Fibroblast of pulmonary artery (primary cell): ENCODE results near the gene MAP3K8.

ENCODE experiments used
- DNase-seq: peaks from one replicate; pipeline ENCODE4 v3.0.0-alpha.2; 2010; ENCODE audit warnings: low read depth
- H3K4me3 ChIP-seq: replicated peaks from 2 replicates; pipeline ENCODE4 v1.5.1; 2011; ENCODE audit warnings: low read depth, mild to moderate bottlenecking, control low read depth, low read length, moderate library complexity
- CTCF ChIP-seq: IDR thresholded peaks from 2 replicates; pipeline ENCODE4 v1.5.1; 2011; ENCODE audit warnings: mild to moderate bottlenecking, control low read depth, low read length, inconsistent platforms; ENCODE audit errors: missing control alignments

Gene MAP3K8

DNA sequence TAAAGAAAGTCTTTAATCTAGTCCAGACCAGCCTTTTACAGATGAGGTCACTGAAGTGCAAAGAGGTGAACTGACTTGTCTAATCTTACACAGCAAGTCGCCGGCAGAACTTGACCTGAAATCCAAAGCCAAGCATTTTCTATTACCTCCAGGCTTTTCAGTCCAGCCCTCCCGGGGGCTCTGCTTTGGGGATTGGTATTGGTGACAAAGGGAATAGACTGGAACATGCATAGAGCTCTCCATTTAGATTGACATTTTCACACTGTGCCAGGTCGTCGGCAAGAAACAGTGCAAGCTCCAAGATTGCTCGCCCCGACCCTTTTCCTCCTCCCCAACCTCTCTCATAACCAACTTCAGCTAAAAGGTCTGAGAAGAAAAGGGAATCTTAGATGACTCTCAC lies 42.7 kb upstream of the MAP3K8 start:
- TF ChIP-seq CTCF: no peak
- DNase-seq: no peak
- H3K4me3 ChIP-seq: no peak overlapping the region

DNA sequence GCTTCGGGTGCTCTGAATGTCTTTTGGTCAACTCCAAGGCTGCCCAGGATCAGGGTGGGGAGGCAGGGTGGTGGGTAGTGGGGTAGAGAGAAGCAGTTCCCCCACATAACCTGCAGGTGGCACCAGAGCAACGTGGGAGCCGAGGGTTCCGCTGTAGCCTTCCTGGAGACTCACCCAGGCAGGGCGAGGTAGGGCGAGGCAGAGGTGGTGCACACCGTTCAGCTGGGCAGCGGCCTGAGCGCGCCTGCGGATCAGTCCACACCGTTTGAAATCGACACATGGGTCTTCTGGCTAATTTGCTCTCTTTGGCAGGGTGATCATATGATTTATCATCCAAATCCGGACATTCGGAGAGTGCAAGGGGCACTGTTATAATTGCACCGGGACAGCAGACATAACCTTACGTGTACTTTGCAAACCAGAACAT lies 41.4 kb upstream of the MAP3K8 start:
- TF ChIP-seq CTCF: peak; percentile 88
- no peak overlapping the region for H3K4me3 ChIP-seq
- DNase-seq: peak; percentile 69

GRCh38 chr10:30396293-30396692 lies 37.7 kb upstream of the MAP3K8 start:
- TF ChIP-seq CTCF: no peak
- no peak for DNase-seq
- no peak overlapping the region for H3K4me3 ChIP-seq

- no peak for DNase-seq
Observed at GRCh38 chr10:30396698-30397097, 37.3 kb upstream of the MAP3K8 start.

GRCh38 chr10:30398193-30398592 lies 35.8 kb upstream of the MAP3K8 start:
- no peak for DNase-seq
- no peak for TF ChIP-seq CTCF
- H3K4me3 ChIP-seq: no peak overlapping the region

More at GRCh38 chr10:30396698-30397097, 37.3 kb upstream of the MAP3K8 start:
- no peak for TF ChIP-seq CTCF
- H3K4me3 ChIP-seq: no peak overlapping the region

GRCh38 chr10:30398788-30399187 lies 35.2 kb upstream of the MAP3K8 start:
- no peak for DNase-seq
- TF ChIP-seq CTCF: no peak

GRCh38 chr10:30403494-30403893 lies 30.5 kb upstream of the MAP3K8 start:
- DNase-seq: no peak
- no peak for TF ChIP-seq CTCF

More at GRCh38 chr10:30398788-30399187, 35.2 kb upstream of the MAP3K8 start:
- no peak overlapping the region for H3K4me3 ChIP-seq

More at GRCh38 chr10:30403494-30403893, 30.5 kb upstream of the MAP3K8 start:
- H3K4me3 ChIP-seq: no peak overlapping the region
